GM11168 (cell line): ENCODE measurements around the gene BEND7.

Experiments used
- in situ Hi-C: fragments of 300-500 bp; cut with MboI; formaldehyde crosslinking; loops from one replicate; pipeline ENCODE4 v1.12.0; 2022; ENCODE audit warnings: low sequenced_read_pairs; ENCODE audit not compliant: unreplicated experiment

Gene BEND7

GRCh38 chr10:13395540-13395939 lies 133.3 kb downstream of the BEND7 start:
- in situ Hi-C loops: no loop called here

- in situ Hi-C loops: no loop called here
Observed at GRCh38 chr10:13393640-13394039, 135.2 kb downstream of the BEND7 start.

GRCh38 chr10:13392701-13393100 lies 136.1 kb downstream of the BEND7 start:
- in situ Hi-C loops: no loop called here
